Measurements from ENCODE around the gene NCKAP5. TPM values are rescaled to one million over a fixed set of nuclear protein-coding genes. Genes with fewer than 3 reads are reported as not detected.

NCKAP5 gene
- total and polyA plus RNA-seq, 10 donors, result 0.39 to 6.0 (median 3.3) TPM

- TF ChIP-seq POLR2AphosphoS5 (IDR thresholded peaks at IDR 0.05) (no peak), POLR2A (IDR thresholded peaks at IDR 0.05) (no peak), CTCF (IDR thresholded peaks at IDR 0.05 in 8 of 11, conservative IDR thresholded peaks at IDR 0.05 in 3 of 11) (no peak)
- WGBS, 5 donors, result 61 to 72% (median 66%) methylated on average over 2 of the region's 2 CpGs
- DNase-seq, result no peak
- no peak overlapping the region for H3K4me3 ChIP-seq
- H3K27ac ChIP-seq, result no peak overlapping the region
- H3K27me3 ChIP-seq (replicated peaks in 1 of 7), result no peaks in the 10 kb centered on the region
- intact Hi-C loops (cut with DNase I; ENCODE audit: low total_unique reads), result no loop called here
- no peaks in the 10 kb centered on the region for H3K9me3 ChIP-seq
- H3K4me1 ChIP-seq, result no peaks in the 10 kb centered on the region
- H3K36me3 ChIP-seq, result no peaks in the 10 kb centered on the region
Observed at GRCh38 chr2:132772340-132772739, 795.9 kb downstream of the NCKAP5 start.

GRCh38 chr2:132766573-132766972, 801.7 kb downstream of the NCKAP5 start:
- no peaks in the 10 kb centered on the region for H3K27me3 ChIP-seq (replicated peaks in 1 of 7)
- no peak for DNase-seq
- no peak for TF ChIP-seq CTCF (IDR thresholded peaks at IDR 0.05 in 8 of 11, conservative IDR thresholded peaks at IDR 0.05 in 3 of 11)
- intact Hi-C loops (cut with DNase I; ENCODE audit: low total_unique reads), result no loop called here
- H3K36me3 ChIP-seq, result no peaks in the 10 kb centered on the region
- H3K27ac ChIP-seq, result no peak overlapping the region
- no peaks in the 10 kb centered on the region for H3K4me1 ChIP-seq
- WGBS, 5 donors, result 96 to 100% (median 100%) methylated on average over 1 of the region's 1 CpG
- no peaks in the 10 kb centered on the region for H3K9me3 ChIP-seq
- H3K4me3 ChIP-seq, result no peak overlapping the region

GRCh38 chr2:132761437-132761836, 806.8 kb downstream of the NCKAP5 start:
- no peak for DNase-seq
- no peaks in the 10 kb centered on the region for H3K36me3 ChIP-seq
- H3K4me3 ChIP-seq, result no peak overlapping the region
- H3K4me1 ChIP-seq, result no peaks in the 10 kb centered on the region
- WGBS, 5 donors, result 87 to 95% (median 89%) methylated on average over 1 of the region's 1 CpG
- H3K9me3 ChIP-seq, result peaks cover 0 to 27% (median 11%) of the 10 kb centered on the region in 8 donors
- H3K27me3 ChIP-seq (replicated peaks in 1 of 7), result no peaks in the 10 kb centered on the region
- no peak for TF ChIP-seq POLR2A (IDR thresholded peaks at IDR 0.05)
- TF ChIP-seq POLR2AphosphoS5 (IDR thresholded peaks at IDR 0.05), result no peak
- TF ChIP-seq CTCF (IDR thresholded peaks at IDR 0.05 in 8 of 11, conservative IDR thresholded peaks at IDR 0.05 in 3 of 11), result no peak
- H3K27ac ChIP-seq, result no peak overlapping the region
- intact Hi-C loops (cut with DNase I; ENCODE audit: low total_unique reads), result no loop called here

GRCh38 chr2:132760971-132761370, 807.3 kb downstream of the NCKAP5 start:
- Histone ChIP-seq H3K9me3 (peaks cover 0 to 27% (median 11%) of the 10 kb centered on the region in 8 donors), H3K36me3 (no peaks in the 10 kb centered on the region), H3K27ac (no peak overlapping the region), H3K27me3 (replicated peaks in 1 of 7) (no peaks in the 10 kb centered on the region), H3K4me3 (no peak overlapping the region), H3K4me1 (no peaks in the 10 kb centered on the region)
- WGBS, 5 donors, result 52 to 70% (median 62%) methylated on average over 4 of the region's 4 CpGs
- no peak for DNase-seq
- no peak for TF ChIP-seq CTCF (IDR thresholded peaks at IDR 0.05 in 8 of 11, conservative IDR thresholded peaks at IDR 0.05 in 3 of 11)
- no peak for TF ChIP-seq POLR2AphosphoS5 (IDR thresholded peaks at IDR 0.05)
- no peak for TF ChIP-seq POLR2A (IDR thresholded peaks at IDR 0.05)
- intact Hi-C loops (cut with DNase I; ENCODE audit: low total_unique reads), result no loop called here

Measured in spleen (tissue), 11 donors.